MM.1S (cell line): Measurements from ENCODE around the gene FOXF2.

Source experiments
- DNase-seq: peaks from one replicate; pipeline ENCODE4 v3.0.0-alpha.2; 2015
- H2AFZ ChIP-seq: fragments of 300-600 bp; sonication (generic); 2 replicates; pipeline ENCODE4 v1.6.0; 2016; ENCODE audit warnings: antibody characterized with exemption, low read length
- H3F3A ChIP-seq: fragments of 300-600 bp; sonication (generic); 2 replicates; pipeline ENCODE4 v1.6.1; 2016; ENCODE audit warnings: mild to moderate bottlenecking, antibody characterized with exemption, low read length, moderate library complexity, mixed read lengths; ENCODE audit not compliant: insufficient read depth
- H3K27ac ChIP-seq: fragments of 300-600 bp; sonication (generic); 2 replicates; pipeline ENCODE4 v1.5.1; 2016; ENCODE audit warnings: mild to moderate bottlenecking, low read length
- H3K27me3 ChIP-seq: fragments of 300-600 bp; sonication (generic); replicated peaks from 2 replicates; pipeline ENCODE4 v1.6.0; 2016; ENCODE audit warnings: low read length; ENCODE audit not compliant: insufficient read depth
- H3K36me3 ChIP-seq: fragments of 300-600 bp; sonication (generic); replicated peaks from 2 replicates; pipeline ENCODE4 v1.6.1; 2016; ENCODE audit warnings: mild to moderate bottlenecking, low read length, mixed read lengths; ENCODE audit not compliant: insufficient read depth
- H3K4me1 ChIP-seq: fragments of 300-600 bp; sonication (generic); 2 replicates; pipeline ENCODE4 v1.6.1; 2016; ENCODE audit warnings: low read length, mixed read lengths
- H3K4me2 ChIP-seq: fragments of 300-600 bp; sonication (generic); 2 replicates; pipeline ENCODE4 v1.6.0; 2016; ENCODE audit warnings: low read depth, low read length
- H3K4me3 ChIP-seq: fragments of 300-600 bp; sonication (generic); 2 replicates; pipeline ENCODE4 v1.5.1; 2016; ENCODE audit warnings: low read length, mixed read lengths
- H3K79me2 ChIP-seq: fragments of 300-600 bp; sonication (generic); 2 replicates; pipeline ENCODE4 v1.6.1; 2016; ENCODE audit warnings: mixed run types, low read length, mixed read lengths
- H3K9ac ChIP-seq: fragments of 300-600 bp; sonication (generic); 2 replicates; pipeline ENCODE4 v1.6.1; 2016; ENCODE audit warnings: low read length, mixed read lengths
- H3K9me2 ChIP-seq: fragments of 300-600 bp; sonication (generic); replicated peaks from 2 replicates; pipeline ENCODE4 v1.6.1; 2016; ENCODE audit warnings: mild to moderate bottlenecking, low read length, mixed read lengths; ENCODE audit not compliant: insufficient read depth
- H3K9me3 ChIP-seq: fragments of 300-600 bp; sonication (generic); replicated peaks from 2 replicates; pipeline ENCODE4 v1.6.1; 2016; ENCODE audit warnings: mild to moderate bottlenecking, low read length, mixed read lengths; ENCODE audit not compliant: insufficient read depth
- H4K20me1 ChIP-seq: fragments of 300-600 bp; sonication (generic); 2 replicates; pipeline ENCODE4 v1.6.1; 2016; ENCODE audit warnings: mild to moderate bottlenecking, low read length, moderate library complexity, mixed read lengths; ENCODE audit not compliant: insufficient read depth
- EZH2 ChIP-seq: fragments of 300-600 bp; sonication (generic); optimal IDR thresholded peaks from 2 replicates; pipeline ENCODE3; 2017; ENCODE audit warnings: low read depth, mild to moderate bottlenecking, antibody characterized with exemption, low read length, mixed read lengths
- EZH2phosphoT487 ChIP-seq: fragments of 300-600 bp; sonication (generic); IDR thresholded peaks from 2 replicates; pipeline ENCODE4 v1.6.1; 2018; ENCODE audit warnings: antibody characterized with exemption, low read length
- TF ChIP-seq, protein P1 (sequence below): fragments of 300-600 bp; sonication (generic); IDR thresholded peaks from 2 replicates; pipeline ENCODE4 v1.5.1; 2016; ENCODE audit warnings: antibody characterized with exemption, low read length, mixed read lengths

Gene FOXF2

GRCh38 chr6:1387538-1387875, 1.9 kb upstream of the FOXF2 start:
- peaks cover 81% of the 10 kb centered on the region for H3K27me3 ChIP-seq
- no peak overlapping the region for H3K9ac ChIP-seq
- H3K4me3 ChIP-seq: no peak overlapping the region
- TF ChIP-seq, protein P1, sequence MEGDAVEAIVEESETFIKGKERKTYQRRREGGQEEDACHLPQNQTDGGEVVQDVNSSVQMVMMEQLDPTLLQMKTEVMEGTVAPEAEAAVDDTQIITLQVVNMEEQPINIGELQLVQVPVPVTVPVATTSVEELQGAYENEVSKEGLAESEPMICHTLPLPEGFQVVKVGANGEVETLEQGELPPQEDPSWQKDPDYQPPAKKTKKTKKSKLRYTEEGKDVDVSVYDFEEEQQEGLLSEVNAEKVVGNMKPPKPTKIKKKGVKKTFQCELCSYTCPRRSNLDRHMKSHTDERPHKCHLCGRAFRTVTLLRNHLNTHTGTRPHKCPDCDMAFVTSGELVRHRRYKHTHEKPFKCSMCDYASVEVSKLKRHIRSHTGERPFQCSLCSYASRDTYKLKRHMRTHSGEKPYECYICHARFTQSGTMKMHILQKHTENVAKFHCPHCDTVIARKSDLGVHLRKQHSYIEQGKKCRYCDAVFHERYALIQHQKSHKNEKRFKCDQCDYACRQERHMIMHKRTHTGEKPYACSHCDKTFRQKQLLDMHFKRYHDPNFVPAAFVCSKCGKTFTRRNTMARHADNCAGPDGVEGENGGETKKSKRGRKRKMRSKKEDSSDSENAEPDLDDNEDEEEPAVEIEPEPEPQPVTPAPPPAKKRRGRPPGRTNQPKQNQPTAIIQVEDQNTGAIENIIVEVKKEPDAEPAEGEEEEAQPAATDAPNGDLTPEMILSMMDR: no peak
- TF ChIP-seq EZH2phosphoT487: no peak
- TF ChIP-seq EZH2: no peak
- no peaks in the 10 kb centered on the region for H3K4me1 ChIP-seq
- no peaks in the 10 kb centered on the region for H3F3A ChIP-seq
- H3K4me2 ChIP-seq: no peak overlapping the region
- no peaks in the 10 kb centered on the region for H3K9me3 ChIP-seq
- H3K9me2 ChIP-seq: no peaks in the 10 kb centered on the region
- no peak overlapping the region for H2AFZ ChIP-seq
- H3K36me3 ChIP-seq: no peaks in the 10 kb centered on the region
- no peaks in the 10 kb centered on the region for H3K79me2 ChIP-seq
- no peaks in the 10 kb centered on the region for H4K20me1 ChIP-seq
- H3K27ac ChIP-seq: no peak overlapping the region
- DNase-seq: no peak

DNA sequence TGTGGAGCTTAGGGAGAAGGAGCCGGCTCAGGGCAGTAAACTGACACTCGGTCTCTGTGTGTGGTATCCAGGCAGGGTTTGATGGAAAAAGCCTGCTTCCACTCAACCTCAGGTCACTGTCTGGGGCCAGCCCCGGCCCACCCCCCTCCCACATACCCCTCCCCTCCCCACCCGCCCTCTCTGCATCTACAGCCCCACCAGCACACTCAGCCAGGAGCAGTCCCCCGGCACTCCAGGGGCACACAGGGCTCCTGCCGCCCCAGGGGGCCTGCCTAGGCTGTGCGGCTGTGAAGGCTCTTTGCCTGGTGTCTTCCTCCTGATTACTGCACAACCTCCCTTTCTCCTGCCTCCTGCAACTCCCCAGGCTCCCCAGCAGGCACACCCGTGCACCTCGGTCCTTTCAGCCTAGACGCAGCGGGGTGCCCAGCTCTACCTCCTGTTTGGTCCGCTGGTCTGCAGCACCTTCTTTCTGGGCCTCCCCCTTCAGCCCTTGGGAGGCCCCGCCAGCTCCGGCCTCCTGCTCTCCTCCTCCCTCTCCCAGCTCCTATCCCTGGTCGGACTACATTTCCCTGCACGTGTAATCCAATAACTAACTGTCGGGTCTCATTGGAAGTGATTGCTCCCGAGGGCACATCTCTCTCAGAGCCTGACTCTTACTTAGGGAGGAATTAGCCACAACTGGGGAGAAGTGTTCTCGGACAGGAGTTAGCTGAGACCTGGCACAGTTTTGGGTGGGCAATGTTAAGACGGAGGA, 1.3 kb upstream of the FOXF2 start:
- no peaks in the 10 kb centered on the region for H3K9me3 ChIP-seq
- no peaks in the 10 kb centered on the region for H3K79me2 ChIP-seq
- no peaks in the 10 kb centered on the region for H3F3A ChIP-seq
- TF ChIP-seq EZH2 (no peak), EZH2phosphoT487 (no peak)
- TF ChIP-seq, protein P1: no peak
- H2AFZ ChIP-seq: no peak overlapping the region
- no peaks in the 10 kb centered on the region for H3K9me2 ChIP-seq
- no peak overlapping the region for H3K4me2 ChIP-seq
- DNase-seq: no peak
- H3K9ac ChIP-seq: no peak overlapping the region
- H3K4me3 ChIP-seq: no peak overlapping the region
- no peaks in the 10 kb centered on the region for H3K4me1 ChIP-seq
- no peaks in the 10 kb centered on the region for H3K36me3 ChIP-seq
- no peaks in the 10 kb centered on the region for H4K20me1 ChIP-seq
- no peak overlapping the region for H3K27ac ChIP-seq
- peaks cover 81% of the 10 kb centered on the region for H3K27me3 ChIP-seq

DNA sequence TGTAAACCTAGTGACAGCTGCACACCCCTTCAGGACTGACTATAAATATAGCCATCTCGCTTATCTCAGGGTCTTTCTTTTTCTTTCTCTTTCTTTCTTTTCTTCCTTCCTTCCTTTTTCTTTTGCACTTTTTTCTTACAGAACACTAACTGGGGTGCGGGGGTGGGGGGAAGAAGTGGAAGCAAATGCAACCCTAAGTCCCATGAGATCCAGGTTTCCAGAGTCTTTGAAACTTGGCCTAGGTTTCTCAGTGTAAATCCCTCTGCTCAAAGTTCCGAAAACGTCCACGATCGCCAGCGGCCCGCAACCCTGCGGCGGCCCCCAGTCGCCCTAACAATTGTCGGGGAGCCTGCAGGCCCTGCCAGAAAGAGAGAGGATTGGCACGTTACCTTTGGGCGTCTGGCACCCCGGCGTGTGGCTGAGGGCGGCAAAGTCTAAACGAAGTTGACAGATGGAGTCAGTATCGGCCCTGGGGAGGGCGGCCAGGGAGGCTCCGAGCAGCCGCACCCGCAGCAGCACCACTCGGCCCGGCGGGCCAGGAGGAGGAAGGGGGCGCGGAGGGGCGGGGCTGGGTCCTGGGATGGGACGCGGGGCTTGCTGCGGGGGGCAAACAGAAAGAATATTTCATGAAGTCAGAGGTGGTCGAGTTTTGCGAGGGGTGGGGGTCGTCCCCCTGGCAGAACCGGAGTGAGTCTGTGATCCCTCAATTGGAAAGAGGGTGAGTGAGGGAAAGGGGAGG, 577 bp upstream of the FOXF2 start:
- Histone ChIP-seq H3K27ac (no peak overlapping the region), H2AFZ (no peak overlapping the region), H4K20me1 (no peaks in the 10 kb centered on the region), H3K27me3 (peaks cover 81% of the 10 kb centered on the region), H3K4me3 (no peak overlapping the region), H3K9ac (no peak overlapping the region), H3K36me3 (no peaks in the 10 kb centered on the region), H3K4me2 (no peak overlapping the region), H3K4me1 (no peaks in the 10 kb centered on the region), H3F3A (no peaks in the 10 kb centered on the region), H3K9me3 (no peaks in the 10 kb centered on the region), H3K79me2 (no peaks in the 10 kb centered on the region), H3K9me2 (no peaks in the 10 kb centered on the region)
- no peak for DNase-seq
- TF ChIP-seq, protein P1: no peak
- TF ChIP-seq EZH2 (no peak), EZH2phosphoT487 (no peak)
